Osteoblast (primary cell): ENCODE measurements around the gene MROH7. TPM values are rescaled to one million over a fixed set of nuclear protein-coding genes. Genes with fewer than 3 reads are reported as not detected.
A peak's percentile ranks its signal among the peaks of the same experiment; 100 is the strongest.

Experiments used
- DNase-seq: peaks from one replicate; pipeline ENCODE4 v3.0.0; 2011; ENCODE audit warnings: low spot score, mixed read lengths; ENCODE audit not compliant: insufficient read length; ENCODE audit errors: missing footprints
- H2AFZ ChIP-seq: 2 replicates; pipeline ENCODE4 v1.6.0; 2011; ENCODE audit warnings: mild to moderate bottlenecking, low read length
- H3K27ac ChIP-seq: 2 replicates; pipeline ENCODE4 v1.5.1; 2011; ENCODE audit warnings: mild to moderate bottlenecking, low read depth, low read length, moderate library complexity
- H3K27me3 ChIP-seq: 2 replicates; pipeline ENCODE4 v1.6.0; 2012; ENCODE audit warnings: mild to moderate bottlenecking, control low read depth, inconsistent platforms, low read length, moderate library complexity; ENCODE audit not compliant: insufficient read depth
- H3K36me3 ChIP-seq: 2 replicates; pipeline ENCODE4 v1.5.1; 2011; ENCODE audit warnings: mild to moderate bottlenecking, low read length, control low read depth, moderate library complexity; ENCODE audit not compliant: insufficient read depth
- H3K4me1 ChIP-seq: 2 replicates; pipeline ENCODE4 v1.5.1; 2011; ENCODE audit warnings: mild to moderate bottlenecking, low read length, control low read depth, moderate library complexity; ENCODE audit not compliant: insufficient read depth
- H3K4me2 ChIP-seq: 2 replicates; pipeline ENCODE4 v1.6.0; 2011; ENCODE audit warnings: mild to moderate bottlenecking, low read length; ENCODE audit not compliant: insufficient read depth
- H3K4me3 ChIP-seq: fragments of 200-600 bp; sonication (generic); 3 replicates; pipeline ENCODE4 v1.5.1; 2012; ENCODE audit warnings: mild to moderate bottlenecking, low read length, inconsistent platforms; ENCODE audit not compliant: insufficient read depth
- H3K79me2 ChIP-seq: 2 replicates; pipeline ENCODE4 v1.6.0; 2012; ENCODE audit warnings: mild to moderate bottlenecking, low read length, control low read depth, inconsistent platforms; ENCODE audit not compliant: insufficient read depth
- H3K9me3 ChIP-seq: 2 replicates; pipeline ENCODE4 v1.5.1; 2011; ENCODE audit warnings: low read depth, low read length, control low read depth
- H4K20me1 ChIP-seq: 2 replicates; pipeline ENCODE4 v1.6.0; 2012; ENCODE audit warnings: mild to moderate bottlenecking, low read length, control low read depth; ENCODE audit not compliant: insufficient read depth
- total RNA-seq: library from RNA; depleted of rRNA; stranded (reverse); fragments of >200 nt; gene quantifications from 2 replicates; pipeline ENCODE4 v1.2.3, GENCODE V29; 2012
- TF ChIP-seq, protein P1 (sequence below): IDR thresholded peaks from 2 replicates; pipeline ENCODE4 v1.5.1; 2011; ENCODE audit warnings: mild to moderate bottlenecking, low read depth, low read length, moderate library complexity; ENCODE audit errors: extremely low read depth

Gene MROH7
- total RNA-seq, 1 donor: 0.36 TPM

- Histone ChIP-seq H3K27me3 (peaks cover 17% of the 10 kb centered on the region), H3K79me2 (no peaks in the 10 kb centered on the region), H3K4me3 (no peak overlapping the region), H4K20me1 (no peaks in the 10 kb centered on the region), H3K27ac (no peak overlapping the region), H3K4me1 (peaks cover 4% of the 10 kb centered on the region), H3K36me3 (no peaks in the 10 kb centered on the region), H3K4me2 (no peak overlapping the region), H3K9me3 (no peaks in the 10 kb centered on the region), H2AFZ (no peak overlapping the region)
- no peak for DNase-seq
- TF ChIP-seq, protein P1, sequence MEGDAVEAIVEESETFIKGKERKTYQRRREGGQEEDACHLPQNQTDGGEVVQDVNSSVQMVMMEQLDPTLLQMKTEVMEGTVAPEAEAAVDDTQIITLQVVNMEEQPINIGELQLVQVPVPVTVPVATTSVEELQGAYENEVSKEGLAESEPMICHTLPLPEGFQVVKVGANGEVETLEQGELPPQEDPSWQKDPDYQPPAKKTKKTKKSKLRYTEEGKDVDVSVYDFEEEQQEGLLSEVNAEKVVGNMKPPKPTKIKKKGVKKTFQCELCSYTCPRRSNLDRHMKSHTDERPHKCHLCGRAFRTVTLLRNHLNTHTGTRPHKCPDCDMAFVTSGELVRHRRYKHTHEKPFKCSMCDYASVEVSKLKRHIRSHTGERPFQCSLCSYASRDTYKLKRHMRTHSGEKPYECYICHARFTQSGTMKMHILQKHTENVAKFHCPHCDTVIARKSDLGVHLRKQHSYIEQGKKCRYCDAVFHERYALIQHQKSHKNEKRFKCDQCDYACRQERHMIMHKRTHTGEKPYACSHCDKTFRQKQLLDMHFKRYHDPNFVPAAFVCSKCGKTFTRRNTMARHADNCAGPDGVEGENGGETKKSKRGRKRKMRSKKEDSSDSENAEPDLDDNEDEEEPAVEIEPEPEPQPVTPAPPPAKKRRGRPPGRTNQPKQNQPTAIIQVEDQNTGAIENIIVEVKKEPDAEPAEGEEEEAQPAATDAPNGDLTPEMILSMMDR: no peak
Measured at GRCh38 chr1:54649921-54650320, 8.3 kb downstream of the MROH7 start.

GRCh38 chr1:54650417-54650816, 8.8 kb downstream of the MROH7 start:
- H3K4me2 ChIP-seq: no peak overlapping the region
- no peaks in the 10 kb centered on the region for H3K79me2 ChIP-seq
- H2AFZ ChIP-seq: no peak overlapping the region
- no peaks in the 10 kb centered on the region for H4K20me1 ChIP-seq
- peaks cover 17% of the 10 kb centered on the region for H3K27me3 ChIP-seq
- no peaks in the 10 kb centered on the region for H3K36me3 ChIP-seq
- no peak overlapping the region for H3K4me3 ChIP-seq
- peaks cover 4% of the 10 kb centered on the region for H3K4me1 ChIP-seq
- TF ChIP-seq, protein P1: no peak
- no peak for DNase-seq
- H3K9me3 ChIP-seq: no peaks in the 10 kb centered on the region
- no peak overlapping the region for H3K27ac ChIP-seq

- Histone ChIP-seq H3K4me1 (no peaks in the 10 kb centered on the region), H3K9me3 (no peaks in the 10 kb centered on the region), H3K27ac (no peak overlapping the region), H3K4me3 (no peak overlapping the region), H4K20me1 (no peaks in the 10 kb centered on the region), H3K79me2 (no peaks in the 10 kb centered on the region), H2AFZ (no peak overlapping the region), H3K27me3 (peaks cover 17% of the 10 kb centered on the region), H3K36me3 (no peaks in the 10 kb centered on the region), H3K4me2 (no peak overlapping the region)
- TF ChIP-seq, protein P1: no peak
- DNase-seq: peak; percentile 18
Measured at GRCh38 chr1:54651608-54652007, 10.0 kb downstream of the MROH7 start.

GRCh38 chr1:54652168-54652567, 10.6 kb downstream of the MROH7 start:
- Histone ChIP-seq H3K27me3 (peaks cover 17% of the 10 kb centered on the region), H3K27ac (no peak overlapping the region), H3K79me2 (no peaks in the 10 kb centered on the region), H3K4me3 (no peak overlapping the region), H3K36me3 (no peaks in the 10 kb centered on the region), H3K4me1 (no peaks in the 10 kb centered on the region), H3K4me2 (no peak overlapping the region), H2AFZ (no peak overlapping the region), H4K20me1 (no peaks in the 10 kb centered on the region), H3K9me3 (no peaks in the 10 kb centered on the region)
- DNase-seq: peak; percentile 10
- TF ChIP-seq, protein P1: no peak
